Type B pancreatic cell (in vitro differentiated cells): ENCODE results near the gene KCTD21. TPM values are rescaled to one million over a fixed set of nuclear protein-coding genes. Genes with fewer than 3 reads are reported as not detected.
"Not testable (repeated sequence)": the region's sequence is repeated elsewhere in the genome, so short reads cannot be mapped to it uniquely, and the experiment has no call there.

Experiments
- DNase-seq: peaks from one replicate; pipeline ENCODE4 v3.0.0; 2021; ENCODE audit warnings: mixed read lengths; ENCODE audit not compliant: unreplicated experiment; ENCODE audit errors: extremely low spot score
- H3K27ac Mint-ChIP-seq: 2 replicates; pipeline ENCODE4 v1.8.0; 2021; ENCODE audit warnings: mild to moderate bottlenecking, mixed read lengths
- H3K27me3 Mint-ChIP-seq: 2 replicates; pipeline ENCODE4 v1.8.0; 2021; ENCODE audit warnings: mixed read lengths
- H3K36me3 Mint-ChIP-seq: 2 replicates; pipeline ENCODE4 v1.8.0; 2021; ENCODE audit warnings: mixed read lengths
- H3K4me1 Mint-ChIP-seq: one replicate; pipeline ENCODE4 v1.8.0; 2021; ENCODE audit warnings: mixed read lengths; ENCODE audit not compliant: unreplicated experiment
- H3K4me3 Mint-ChIP-seq: 2 replicates; pipeline ENCODE4 v1.8.0; 2021; ENCODE audit warnings: mild to moderate bottlenecking, mixed read lengths
- H3K9me3 Mint-ChIP-seq: 2 replicates; pipeline ENCODE4 v1.8.0; 2021; ENCODE audit warnings: mixed read lengths
- CTCF ChIP-seq: fragments of 200-600 bp; sonication (generic); conservative IDR thresholded peaks from 2 replicates; pipeline ENCODE4 v1.5.0; 2021; ENCODE audit warnings: antibody characterized with exemption, mild to moderate bottlenecking
- long read RNA-seq: library from polyadenylated mRNA; unstranded; transcript quantifications from one replicate; pipeline ENCODE4 v2.0.0, GENCODE V29; 2020
- total RNA-seq: library from RNA; stranded (reverse); gene quantifications from 2 replicates; pipeline ENCODE4 v1.2.1, GENCODE V29; 2021; ENCODE audit warnings: low replicate concordance

KCTD21 gene
- total RNA-seq = 9.7 and 10.7 TPM in 2 replicates
- long read RNA-seq, partial matches to known transcripts = 0 of 7 reads
- long read RNA-seq, other reads (novel, unspliced or antisense) = 6 of 7 reads

DNA sequence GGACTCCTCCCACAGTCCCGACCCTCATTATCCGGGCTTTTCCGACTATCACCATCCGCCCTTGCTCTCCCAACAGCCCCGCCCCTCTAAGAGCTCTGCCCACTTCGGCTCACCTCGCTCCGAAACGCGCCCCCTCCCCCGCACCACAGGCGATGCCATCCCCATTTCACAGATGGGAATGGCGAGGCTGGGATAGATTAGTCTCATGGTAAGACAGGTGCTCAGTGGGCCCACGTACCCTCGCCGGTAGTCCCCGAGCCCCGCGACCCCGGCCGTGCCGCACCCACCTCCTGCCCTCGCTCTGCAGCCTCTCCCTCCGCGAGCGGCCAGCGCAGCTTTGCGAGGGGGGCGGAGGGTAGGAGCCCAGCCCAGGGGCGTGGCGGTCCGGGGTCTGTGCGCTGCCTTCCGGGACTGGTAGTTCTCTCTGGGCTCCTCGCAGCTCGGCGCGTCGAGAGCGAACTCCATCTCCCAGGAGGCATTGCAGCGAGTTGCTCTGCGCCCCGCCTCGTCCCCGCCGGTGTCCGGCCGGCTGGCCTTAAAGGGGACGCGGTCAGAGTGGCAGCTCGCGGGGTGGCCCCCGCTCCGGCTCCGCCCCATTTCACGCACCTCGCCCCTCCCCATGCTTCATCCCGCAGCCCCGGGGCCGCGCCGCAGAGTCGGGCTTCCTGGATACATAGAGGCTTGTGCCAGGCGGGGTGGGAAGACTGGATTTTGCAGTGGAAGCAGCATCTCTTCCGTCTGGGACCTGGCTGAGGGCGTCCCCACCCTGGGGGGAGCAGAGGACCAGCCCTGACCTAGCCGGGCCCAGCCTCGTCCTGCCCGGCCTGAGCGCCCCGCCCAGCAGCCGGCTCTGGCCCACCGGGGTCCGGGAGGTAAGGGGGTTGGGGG is at the start of gene KCTD21, which contains the start of gene USP35:
KCTD21 (minus strand) TSS at position 341 of the 888 bp plus-strand sequence. CDS start 14,072 bp downstream, outside the sequence.
USP35 (plus strand) TSS at position 634 of the 888 bp plus-strand sequence. CDS start 7,327 bp downstream, outside the sequence.
- TF ChIP-seq CTCF = no peak
- Mint-ChIP-seq H3K9me3 (no peaks in the 10 kb centered on the region), H3K36me3 (no peaks in the 10 kb centered on the region), H3K4me1 (peaks cover 37% of the 10 kb centered on the region), H3K27ac (peak within 1 kb of the TSS; percentile 96), H3K4me3 (peak within 1 kb of the TSS; percentile 99), H3K27me3 (no peaks in the 10 kb centered on the region)
- DNase-seq = peak; percentile 95

GRCh38 chr11:78237293-78238046 is 49.0 kb upstream of the KCTD21 start:
- peaks cover 10% of the 10 kb centered on the region for H3K9me3 Mint-ChIP-seq
- DNase-seq = no peak
- H3K27ac Mint-ChIP-seq = no peak overlapping the region
- no peak for TF ChIP-seq CTCF
- H3K4me3 Mint-ChIP-seq = no peak overlapping the region
- no peaks in the 10 kb centered on the region for H3K27me3 Mint-ChIP-seq
- peaks cover under 1% of the 10 kb centered on the region for H3K4me1 Mint-ChIP-seq
- H3K36me3 Mint-ChIP-seq = peaks cover 34% of the 10 kb centered on the region

DNA sequence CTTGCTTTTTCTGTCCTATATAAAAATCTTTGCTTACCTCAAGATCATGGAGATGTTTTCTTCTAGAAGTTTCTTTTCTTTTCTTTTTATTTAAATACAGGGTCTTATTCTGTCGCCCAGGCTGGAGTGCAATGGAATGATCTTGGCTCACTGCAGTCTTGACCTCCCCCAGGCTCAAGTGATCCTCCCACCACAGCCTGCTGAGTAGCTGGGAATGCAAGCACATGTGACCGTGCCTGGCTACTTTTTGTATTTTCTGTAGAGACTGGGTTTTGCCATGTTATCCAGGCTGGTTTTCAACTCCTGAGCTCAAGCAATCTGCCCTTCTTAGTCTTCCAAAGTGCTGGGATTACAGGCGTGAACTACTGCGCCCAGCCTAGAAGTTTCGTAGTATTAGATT is 45.6 kb upstream of the KCTD21 start:
- no peaks in the 10 kb centered on the region for H3K27me3 Mint-ChIP-seq
- peaks cover 26% of the 10 kb centered on the region for H3K36me3 Mint-ChIP-seq
- H3K9me3 Mint-ChIP-seq = no peaks in the 10 kb centered on the region
- peaks cover 7% of the 10 kb centered on the region for H3K4me1 Mint-ChIP-seq
- TF ChIP-seq CTCF = no peak
- H3K27ac Mint-ChIP-seq = no peak overlapping the region
- H3K4me3 Mint-ChIP-seq = no peak overlapping the region
- no peak for DNase-seq

DNA sequence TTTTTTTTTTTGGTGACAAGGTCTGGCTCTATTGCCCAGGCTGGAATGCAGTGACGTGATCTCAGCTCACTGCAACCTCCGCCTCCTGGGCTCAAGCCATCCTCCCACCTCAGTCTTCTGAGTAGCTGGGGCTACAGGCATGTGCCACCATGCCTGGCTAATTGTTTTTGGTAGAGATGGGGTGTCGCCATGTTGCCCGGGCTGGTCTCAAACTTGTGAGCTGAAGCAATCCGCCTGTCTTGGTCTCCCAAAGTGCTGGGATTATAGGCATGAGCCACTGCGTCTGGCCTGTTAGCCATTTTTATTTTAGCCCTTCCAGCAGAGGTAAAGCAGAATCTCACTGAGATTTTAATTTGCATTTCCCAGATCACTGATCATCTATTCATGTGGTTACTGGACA is 44.6 kb upstream of the KCTD21 start:
- Mint-ChIP-seq H3K36me3 (peaks cover 21% of the 10 kb centered on the region), H3K4me1 (peaks cover 11% of the 10 kb centered on the region)
- not testable (repeated sequence) for H3K4me3 Mint-ChIP-seq, H3K27ac Mint-ChIP-seq, H3K9me3 Mint-ChIP-seq, DNase-seq, H3K27me3 Mint-ChIP-seq

DNA sequence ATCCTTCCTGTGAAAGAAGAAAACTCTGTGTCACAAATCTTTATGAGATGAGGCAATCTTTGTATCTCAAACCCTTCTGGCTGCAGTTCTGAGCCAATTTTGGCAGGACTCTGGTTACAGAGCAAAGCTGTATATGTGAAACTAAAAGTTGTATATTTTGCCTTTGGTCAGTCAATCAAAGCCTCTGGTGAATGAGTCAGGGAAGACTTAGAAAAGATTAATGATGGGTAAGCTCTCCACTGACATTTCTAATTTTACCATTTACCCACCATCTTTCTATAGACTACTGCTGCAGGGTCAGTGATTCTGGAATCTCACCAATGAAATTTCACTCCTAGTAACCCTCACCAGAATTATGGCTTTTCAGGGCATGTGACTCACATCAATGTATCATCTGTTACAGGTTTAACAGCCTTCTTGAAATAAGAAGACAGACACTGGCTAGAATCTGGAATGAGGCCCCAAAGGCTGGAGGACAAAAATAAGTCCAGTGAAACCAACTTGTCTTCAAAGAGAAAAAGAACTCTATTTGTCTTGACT is 43.6 kb upstream of the KCTD21 start:
- H3K4me1 Mint-ChIP-seq = peaks cover 11% of the 10 kb centered on the region
- H3K4me3 Mint-ChIP-seq = peak overlapping the region; percentile 39
- no peaks in the 10 kb centered on the region for H3K9me3 Mint-ChIP-seq
- no peak for TF ChIP-seq CTCF
- no peak for DNase-seq
- peak overlapping the region; percentile 47 for H3K27ac Mint-ChIP-seq
- no peaks in the 10 kb centered on the region for H3K27me3 Mint-ChIP-seq
- peaks cover 14% of the 10 kb centered on the region for H3K36me3 Mint-ChIP-seq
